Adrenal gland (tissue), 12 donors: ENCODE data around the gene BLCAP. TPM values are rescaled to one million over a fixed set of nuclear protein-coding genes. Genes with fewer than 3 reads are reported as not detected.

Source experiments
- DNase-seq, 7 donors: peaks; one replicate each; pipeline ENCODE4 v3.0.0-alpha.2; 2019 to 2020
- H3K27ac ChIP-seq, 5 donors: fragments of 200-600 bp; sonication (generic) in 4 of 5; 1 replicate in 3 of 5; 2 replicates in 2 of 5; pipeline versions ENCODE4 v1.5.1 to v1.8.0; 2016 to 2020; ENCODE audit warnings: mild to moderate bottlenecking in 1 of 5
- H3K27me3 ChIP-seq: fragments of 200-600 bp; 2 replicates; pipeline ENCODE4 v1.8.0; 2021
- H3K36me3 ChIP-seq, 2 donors: fragments of 200-600 bp; replicated peaks in 1 of 2; 1 replicate in 1 of 2; 2 replicates in 1 of 2; pipeline versions ENCODE4 v1.5.1 to v1.8.0; 2018 to 2022
- H3K4me1 ChIP-seq, 2 donors: fragments of 200-600 bp; replicated peaks in 1 of 2; 1 replicate in 1 of 2; 2 replicates in 1 of 2; pipeline versions ENCODE4 v1.5.1 to v1.8.0; 2018 to 2021
- H3K4me3 ChIP-seq, 4 donors: fragments of 200-600 bp; sonication (generic) in 3 of 4; one replicate each; pipeline ENCODE4 v1.5.1; 2016 to 2018
- H3K9me3 ChIP-seq, 3 donors: fragments of 200-600 bp; sonication (generic) in 1 of 3; replicated peaks in 1 of 3; 1 replicate in 2 of 3; 2 replicates in 1 of 3; pipeline versions ENCODE4 v1.5.1 to v1.8.0; 2016 to 2021
- POLR2A ChIP-seq, 2 donors: fragments of 450-650 bp; IDR thresholded peaks; one replicate each; pipeline ENCODE4 v1.6.1; 2017; ENCODE audit warnings: antibody characterized with exemption in 2 of 2, mild to moderate bottlenecking in 2 of 2, moderate library complexity in 1 of 2
- WGBS, 4 donors: extraction: QIAGEN DNeasy Blood & Tissue Kit in 2 of 4; methylation state at CpG; one replicate each; pipeline versions ENCODE4 v1.1.5 to v1.1.7; 2013 to 2017; 5-methylcytosine and 5-hydroxymethylcytosine counted together
- intact Hi-C, 2 donors: fragments of 100-400 bp; cut with DNase I; formaldehyde crosslinking; loops; one replicate each; pipeline versions ENCODE4 v1.14.1 to v1.15.0; 2022 to 2023
- polyA plus RNA-seq, 3 donors: library from polyadenylated mRNA; stranded (reverse); fragments of 200-250 nt in 2 of 3; fragments of 350-450 nt in 1 of 3; fragmentation: Illumina TruSeq in 1 of 3; extraction: RNeasy Lipid Tissue Mini Kit (QIAGEN cat#74804) in 1 of 3; gene quantifications; one replicate each; pipeline ENCODE4 v1.2.3, GENCODE V29; 2013 to 2014
- total RNA-seq, 9 donors: library from RNA; depleted of rRNA in 4 of 9; stranded (reverse); fragments of >200 nt in 4 of 9; fragments of 120-200 nt in 1 of 9; fragmentation: NEBNext Ultra II Directional in 1 of 9; extraction: Animal tissue kit (Norgen Biotek cat#: 25700) in 1 of 9; gene quantifications; one replicate each; pipeline versions ENCODE4 v1.1.0 to v1.2.4, GENCODE V29; 2013 to 2023
- TF ChIP-seq, protein P1 (sequence below), 6 experiments: fragments of 450-650 bp in 4 of 6; fragments of 200-600 bp in 2 of 6; sonication (generic) in 1 of 6; IDR thresholded peaks; 1 replicate in 5 of 6; 2 replicates in 1 of 6; pipeline versions ENCODE4 v1.5.1 to v1.8.0; 2016 to 2021; ENCODE audit warnings: antibody characterized with exemption in 6 of 6, mild to moderate bottlenecking in 2 of 6, moderate library complexity in 1 of 6
- donor health status: healthy with polysubstance abuse.
- donor health status: Bipolar disorder and iron deficiency.
- donor health status: DM: yes; HTN: yes; CAD: no.
- donor health status: DM: no; HTN: no; CAD: no.
- donor health status: DM: no; HTN: no; CAD: no.
- donor health status: DM: yes; HTN: yes; CAD: no.

The BLCAP gene
- total and polyA plus RNA-seq, 12 donors, result 50.2 to 105 (median 68.4) TPM

DNA sequence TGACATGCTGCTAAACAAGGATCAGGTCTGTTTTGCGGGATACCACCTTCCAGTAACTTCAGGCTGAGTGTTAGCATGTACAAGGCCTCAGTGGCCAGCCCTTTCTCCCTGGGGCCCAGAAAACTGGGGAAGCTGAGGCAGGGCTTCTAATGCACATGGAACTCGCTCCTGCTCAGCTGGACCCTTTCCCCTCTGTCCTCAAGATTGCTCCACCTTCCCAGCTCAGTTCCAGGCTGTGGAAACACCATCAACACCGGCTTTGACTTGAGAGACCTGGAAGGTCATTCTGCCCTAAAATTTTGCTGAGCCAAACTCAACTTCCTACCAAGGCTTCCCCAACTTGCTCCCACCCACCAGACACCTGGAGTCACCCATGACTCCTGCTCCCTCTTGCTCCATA lies 4.2 kb upstream of the BLCAP start:
- Histone ChIP-seq H3K27me3 (no peaks in the 10 kb centered on the region), H3K27ac (no peak overlapping the region), H3K4me3 (no peak overlapping the region), H3K9me3 (no peaks in the 10 kb centered on the region), H3K4me1 (peaks cover 0 to 8% of the 10 kb centered on the region in 2 donors), H3K36me3 (no peaks in the 10 kb centered on the region)
- peak in 3 of 7 donors; percentile 3 to 10 (median 6) for DNase-seq
- TF ChIP-seq, protein P1, sequence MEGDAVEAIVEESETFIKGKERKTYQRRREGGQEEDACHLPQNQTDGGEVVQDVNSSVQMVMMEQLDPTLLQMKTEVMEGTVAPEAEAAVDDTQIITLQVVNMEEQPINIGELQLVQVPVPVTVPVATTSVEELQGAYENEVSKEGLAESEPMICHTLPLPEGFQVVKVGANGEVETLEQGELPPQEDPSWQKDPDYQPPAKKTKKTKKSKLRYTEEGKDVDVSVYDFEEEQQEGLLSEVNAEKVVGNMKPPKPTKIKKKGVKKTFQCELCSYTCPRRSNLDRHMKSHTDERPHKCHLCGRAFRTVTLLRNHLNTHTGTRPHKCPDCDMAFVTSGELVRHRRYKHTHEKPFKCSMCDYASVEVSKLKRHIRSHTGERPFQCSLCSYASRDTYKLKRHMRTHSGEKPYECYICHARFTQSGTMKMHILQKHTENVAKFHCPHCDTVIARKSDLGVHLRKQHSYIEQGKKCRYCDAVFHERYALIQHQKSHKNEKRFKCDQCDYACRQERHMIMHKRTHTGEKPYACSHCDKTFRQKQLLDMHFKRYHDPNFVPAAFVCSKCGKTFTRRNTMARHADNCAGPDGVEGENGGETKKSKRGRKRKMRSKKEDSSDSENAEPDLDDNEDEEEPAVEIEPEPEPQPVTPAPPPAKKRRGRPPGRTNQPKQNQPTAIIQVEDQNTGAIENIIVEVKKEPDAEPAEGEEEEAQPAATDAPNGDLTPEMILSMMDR (IDR thresholded peaks at IDR 0.05), result no peak
- no peak for TF ChIP-seq POLR2A (IDR thresholded peaks at IDR 0.05)
- 86 to 98% (median 93%) methylated on average over 3 of the region's 3 CpGs for WGBS, 4 donors
- intact Hi-C loops, result loop anchor here in 1 of 2 donors (5.0 kb wide), 2 partner anchors 260 to 335 kb away; no protein-coding TSS in a partner anchor

- intact Hi-C loops, result loop anchor here in 1 of 2 donors (5.0 kb wide), 2 partner anchors 258 to 333 kb away; no protein-coding TSS in a partner anchor
- Histone ChIP-seq H3K4me3 (no peak overlapping the region), H3K9me3 (no peaks in the 10 kb centered on the region), H3K4me1 (peaks cover 8 to 18% of the 10 kb centered on the region in 2 donors), H3K27ac (no peak overlapping the region), H3K27me3 (no peaks in the 10 kb centered on the region), H3K36me3 (no peaks in the 10 kb centered on the region)
- WGBS, 4 donors, result 70 to 74% (median 73%) methylated on average over 2 of the region's 2 CpGs
- no peak for TF ChIP-seq POLR2A (IDR thresholded peaks at IDR 0.05)
- TF ChIP-seq, protein P1 (IDR thresholded peaks at IDR 0.05), result no peak
- DNase-seq, result no peak
These were observed 3.0 kb upstream of the BLCAP start for GRCh38 chr20:37530696-37531095.

- intact Hi-C loops, result loop anchor here (5.0 to 10.0 kb wide), 4 partner anchors 125 to 333 kb away; no protein-coding TSS in a partner anchor
- Histone ChIP-seq H3K9me3 (no peaks in the 10 kb centered on the region), H3K36me3 (no peaks in the 10 kb centered on the region), H3K4me1 (peaks cover 10 to 24% of the 10 kb centered on the region in 2 donors), H3K27me3 (no peaks in the 10 kb centered on the region), H3K27ac (no peak overlapping the region), H3K4me3 (no peak overlapping the region)
- 85 to 88% (median 87%) methylated on average over 10 of the region's 10 CpGs for WGBS, 4 donors
- TF ChIP-seq POLR2A (IDR thresholded peaks at IDR 0.05), result no peak
- TF ChIP-seq, protein P1 (IDR thresholded peaks at IDR 0.05), result no peak
- peak in 2 of 7 donors; percentile 10 to 46 for DNase-seq
These were observed 2.4 kb upstream of the BLCAP start for GRCh38 chr20:37529968-37530600.

DNA sequence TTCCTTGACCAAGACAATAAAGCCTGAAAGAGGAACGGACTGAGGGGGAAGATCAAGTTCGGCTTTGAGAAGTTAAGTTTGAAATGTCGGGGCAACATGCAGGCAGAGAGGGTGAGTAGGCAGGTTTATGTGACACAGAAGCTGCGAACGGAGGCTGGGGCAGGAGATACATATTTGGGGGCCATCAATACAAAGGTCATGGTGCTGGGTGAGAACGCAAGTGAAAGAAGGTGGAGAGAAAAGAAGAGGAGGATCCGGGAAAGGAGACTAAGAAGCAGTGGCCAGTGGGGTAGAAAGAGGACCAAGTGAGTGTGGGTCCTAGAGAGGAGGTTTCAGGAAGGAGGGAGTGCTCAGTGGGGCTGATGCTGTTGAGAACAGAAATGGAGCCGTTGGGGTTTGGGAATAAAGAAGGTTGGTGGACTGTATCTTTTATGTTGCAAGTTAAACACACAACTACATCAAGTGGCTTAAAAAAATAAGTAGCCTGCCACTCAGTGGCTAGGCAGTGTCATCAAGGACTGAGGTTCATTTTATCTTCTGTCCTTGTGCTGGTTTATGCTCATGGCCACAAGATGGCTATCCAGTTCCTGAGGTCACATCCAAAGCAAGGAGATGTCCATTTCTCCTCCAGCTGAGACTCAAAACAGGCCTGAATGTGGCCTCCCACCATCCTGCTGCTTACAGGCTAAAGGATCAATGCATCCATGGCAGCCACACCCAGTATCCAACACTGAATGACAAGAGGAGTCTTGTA lies 1.7 kb upstream of the BLCAP start:
- TF ChIP-seq, protein P1 (IDR thresholded peaks at IDR 0.05), result no peak
- no peak for TF ChIP-seq POLR2A (IDR thresholded peaks at IDR 0.05)
- Histone ChIP-seq H3K27ac (no peak overlapping the region), H3K27me3 (no peaks in the 10 kb centered on the region), H3K4me3 (no peak overlapping the region), H3K9me3 (no peaks in the 10 kb centered on the region), H3K4me1 (peaks cover 10 to 31% of the 10 kb centered on the region in 2 donors), H3K36me3 (no peaks in the 10 kb centered on the region)
- intact Hi-C loops, result loop anchor here (5.0 to 10.0 kb wide), 2 partner anchors 125 to 127 kb away; no protein-coding TSS in a partner anchor
- WGBS, 4 donors, result 69 to 76% (median 73%) methylated on average over 8 of the region's 8 CpGs
- DNase-seq, result peak in 2 of 7 donors; percentile 16 to 36
